Liver (tissue), 3 donors: ENCODE data around the gene TM9SF1.

ENCODE experiments used
- ATF3 ChIP-seq: IDR thresholded peaks from 2 replicates; pipeline ENCODE4 v1.6.1; 2016; ENCODE audit warnings: antibody characterized with exemption
- CTCF ChIP-seq: fragments of 150-350 bp; IDR thresholded peaks from 2 replicates; pipeline ENCODE4 v1.5.1; 2017; ENCODE audit warnings: improper control_type of control experiment, low read depth, low read length; ENCODE audit not compliant: missing input control
- EGR1 ChIP-seq, 2 donors: IDR thresholded peaks; 2 replicates each; pipeline ENCODE4 v1.6.1; 2016 to 2018; ENCODE audit warnings: antibody characterized with exemption in 2 of 2, low read depth in 2 of 2
- FOXA2 ChIP-seq: IDR thresholded peaks from 2 replicates; pipeline ENCODE4 v1.6.1; 2016; ENCODE audit warnings: antibody characterized with exemption
- GABPA ChIP-seq, 2 donors: IDR thresholded peaks in 1 of 2; conservative IDR thresholded peaks in 1 of 2; 2 replicates each; pipeline ENCODE4 v1.6.1; 2016; ENCODE audit warnings: antibody characterized with exemption in 2 of 2, mild to moderate bottlenecking in 1 of 2, moderate library complexity in 1 of 2
- JUND ChIP-seq, 2 donors: IDR thresholded peaks; 2 replicates each; pipeline ENCODE4 v1.6.1; 2016; ENCODE audit warnings: antibody characterized with exemption in 2 of 2
- MAX ChIP-seq: IDR thresholded peaks from 2 replicates; pipeline ENCODE4 v1.6.1; 2016; ENCODE audit warnings: antibody characterized with exemption
- NR2F2 ChIP-seq: IDR thresholded peaks from 2 replicates; pipeline ENCODE4 v1.6.1; 2016; ENCODE audit warnings: antibody characterized with exemption
- RAD21 ChIP-seq, 2 donors: IDR thresholded peaks; 2 replicates each; pipeline ENCODE4 v1.6.1; 2016; ENCODE audit warnings: antibody characterized with exemption in 2 of 2, mild to moderate bottlenecking in 2 of 2
- REST ChIP-seq: IDR thresholded peaks from 2 replicates; pipeline ENCODE4 v1.6.1; 2016; ENCODE audit warnings: antibody characterized with exemption, mild to moderate bottlenecking
- SP1 ChIP-seq: IDR thresholded peaks from 2 replicates; pipeline ENCODE4 v1.6.1; 2018; ENCODE audit warnings: antibody characterized with exemption, mild to moderate bottlenecking
- TAF1 ChIP-seq: conservative IDR thresholded peaks from 2 replicates; pipeline ENCODE4 v1.6.1; 2016; ENCODE audit warnings: antibody characterized with exemption, mild to moderate bottlenecking
- YY1 ChIP-seq: IDR thresholded peaks from 2 replicates; pipeline ENCODE4 v1.6.1; 2016; ENCODE audit warnings: antibody characterized with exemption, mild to moderate bottlenecking
- ZBTB33 ChIP-seq: IDR thresholded peaks from 2 replicates; pipeline ENCODE4 v1.6.1; 2016; ENCODE audit warnings: antibody characterized with exemption
- donor health status: healthy.
- donor health status: healthy.

- TF ChIP-seq EGR1 (IDR thresholded peaks at IDR 0.05; ENCODE audit: low read depth in 2 of 2), result no peak
- no peak for TF ChIP-seq GABPA (IDR thresholded peaks at IDR 0.05 in 1 of 2, conservative IDR thresholded peaks at IDR 0.05 in 1 of 2)
- TF ChIP-seq NR2F2, result no peak
- TF ChIP-seq CTCF, result no peak
- no peak for TF ChIP-seq REST
- TF ChIP-seq ZBTB33, result no peak
- no peak for TF ChIP-seq TAF1
- TF ChIP-seq MAX, result no peak
- TF ChIP-seq RAD21 (IDR thresholded peaks at IDR 0.05), result no peak
- no peak for TF ChIP-seq ATF3
- no peak for TF ChIP-seq SP1
- no peak for TF ChIP-seq JUND (IDR thresholded peaks at IDR 0.05)
- no peak for TF ChIP-seq YY1
- TF ChIP-seq FOXA2, result no peak
Measured at GRCh38 chr14:24186831-24187538, 8.3 kb downstream of the TM9SF1 start.
